RWPE2 (cell line): ENCODE data around the gene FBRSL1.
A peak's percentile ranks its signal among the peaks of the same experiment; 100 is the strongest.

ENCODE experiments used
- ATAC-seq: fragments of 200-7000 bp; cut with Tn5 transposase; 3 replicates; pipeline ENCODE4 v1.9.1; 2021; ENCODE audit warnings: low read depth
- DNase-seq: peaks from one replicate; pipeline ENCODE4 v3.0.0-alpha.2; 2020; ENCODE audit warnings: low spot score
- H3K27ac ChIP-seq: fragments of 450-650 bp; 2 replicates; pipeline ENCODE4 v1.5.1; 2017; ENCODE audit warnings: mild to moderate bottlenecking; ENCODE audit not compliant: poor library complexity, severe bottlenecking
- H3K27me3 ChIP-seq: fragments of 250-450 bp; sonication (Bioruptor Pico); 2 replicates; pipeline ENCODE4 v1.5.1; 2021; ENCODE audit warnings: mild to moderate bottlenecking, moderate library complexity; ENCODE audit not compliant: insufficient read depth, poor library complexity, severe bottlenecking
- H3K36me3 ChIP-seq: fragments of 250-450 bp; sonication (Bioruptor Pico); 2 replicates; pipeline ENCODE4 v1.5.1; 2020; ENCODE audit warnings: low read depth, mild to moderate bottlenecking, moderate library complexity
- H3K4me1 ChIP-seq: fragments of 250-450 bp; sonication (Bioruptor Pico); 2 replicates; pipeline ENCODE4 v1.5.1; 2021; ENCODE audit warnings: mild to moderate bottlenecking, moderate library complexity; ENCODE audit not compliant: insufficient read depth, poor library complexity, severe bottlenecking
- H3K4me3 ChIP-seq: fragments of 250-450 bp; sonication (Bioruptor Pico); 2 replicates; pipeline ENCODE4 v1.5.1; 2021; ENCODE audit warnings: mild to moderate bottlenecking, moderate library complexity; ENCODE audit not compliant: severe bottlenecking
- H3K9me3 ChIP-seq: fragments of 250-450 bp; sonication (Bioruptor Pico); 2 replicates; pipeline ENCODE4 v1.5.1; 2021; ENCODE audit warnings: mild to moderate bottlenecking, moderate library complexity; ENCODE audit not compliant: severe bottlenecking
- TF ChIP-seq, protein P1 (sequence below): fragments of 450-650 bp; IDR thresholded peaks from one replicate; pipeline ENCODE4 v1.5.1; 2017; ENCODE audit warnings: mild to moderate bottlenecking, moderate library complexity; ENCODE audit not compliant: poor library complexity, severe bottlenecking

Gene FBRSL1

GRCh38 chr12:132557291-132558015, 67.5 kb downstream of the FBRSL1 start:
- no peak for DNase-seq
- H3K27ac ChIP-seq, result no peak overlapping the region
- H3K4me1 ChIP-seq, result no peaks in the 10 kb centered on the region
- no peaks in the 10 kb centered on the region for H3K27me3 ChIP-seq
- H3K9me3 ChIP-seq, result no peaks in the 10 kb centered on the region
- no peaks in the 10 kb centered on the region for H3K36me3 ChIP-seq
- H3K4me3 ChIP-seq, result no peak overlapping the region
- TF ChIP-seq, protein P1, sequence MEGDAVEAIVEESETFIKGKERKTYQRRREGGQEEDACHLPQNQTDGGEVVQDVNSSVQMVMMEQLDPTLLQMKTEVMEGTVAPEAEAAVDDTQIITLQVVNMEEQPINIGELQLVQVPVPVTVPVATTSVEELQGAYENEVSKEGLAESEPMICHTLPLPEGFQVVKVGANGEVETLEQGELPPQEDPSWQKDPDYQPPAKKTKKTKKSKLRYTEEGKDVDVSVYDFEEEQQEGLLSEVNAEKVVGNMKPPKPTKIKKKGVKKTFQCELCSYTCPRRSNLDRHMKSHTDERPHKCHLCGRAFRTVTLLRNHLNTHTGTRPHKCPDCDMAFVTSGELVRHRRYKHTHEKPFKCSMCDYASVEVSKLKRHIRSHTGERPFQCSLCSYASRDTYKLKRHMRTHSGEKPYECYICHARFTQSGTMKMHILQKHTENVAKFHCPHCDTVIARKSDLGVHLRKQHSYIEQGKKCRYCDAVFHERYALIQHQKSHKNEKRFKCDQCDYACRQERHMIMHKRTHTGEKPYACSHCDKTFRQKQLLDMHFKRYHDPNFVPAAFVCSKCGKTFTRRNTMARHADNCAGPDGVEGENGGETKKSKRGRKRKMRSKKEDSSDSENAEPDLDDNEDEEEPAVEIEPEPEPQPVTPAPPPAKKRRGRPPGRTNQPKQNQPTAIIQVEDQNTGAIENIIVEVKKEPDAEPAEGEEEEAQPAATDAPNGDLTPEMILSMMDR, result no peak
- ATAC-seq, result no peak

DNA sequence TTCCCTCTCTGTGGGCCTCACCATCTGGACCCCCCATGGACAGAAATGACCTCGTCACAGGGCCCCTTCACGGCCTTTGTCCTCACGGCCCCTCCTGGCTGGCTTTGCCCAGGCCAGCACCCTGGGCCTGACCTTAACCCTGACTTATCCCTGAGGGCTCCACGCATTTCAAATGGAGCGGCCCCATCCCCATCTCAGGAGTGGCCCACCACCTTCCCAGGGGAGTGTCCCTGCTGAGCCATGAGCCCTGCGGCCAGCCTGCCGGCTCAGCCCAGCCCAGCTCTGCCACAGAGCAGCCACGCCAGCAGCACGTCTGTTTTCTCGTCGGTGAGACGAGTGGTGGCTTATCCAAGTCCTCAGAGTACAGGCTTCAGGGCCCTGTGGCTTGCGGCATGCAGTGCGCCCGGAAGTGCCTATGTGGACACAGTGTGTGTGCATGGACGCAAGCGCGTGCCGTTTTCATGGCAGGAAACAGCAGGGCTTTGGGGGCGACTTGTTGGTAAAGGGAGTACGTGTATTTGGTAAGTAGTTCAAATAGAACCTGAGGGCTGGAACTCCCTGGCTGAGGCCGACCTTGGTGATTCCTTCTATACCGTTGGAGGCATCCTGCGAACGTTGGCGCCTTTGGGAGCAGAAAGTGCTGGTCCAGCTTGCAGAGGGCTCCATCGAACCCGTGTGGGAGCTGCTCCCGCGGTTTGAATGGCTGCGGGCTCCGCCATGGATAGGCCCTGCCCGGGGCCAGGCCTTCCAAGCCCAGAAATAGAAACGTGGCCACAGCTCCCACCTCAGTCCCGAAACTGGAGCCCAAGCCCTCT, 68.3 kb downstream of the FBRSL1 start:
- no peak for ATAC-seq
- Histone ChIP-seq H3K4me1 (no peaks in the 10 kb centered on the region), H3K27me3 (no peaks in the 10 kb centered on the region), H3K27ac (no peak overlapping the region), H3K36me3 (no peaks in the 10 kb centered on the region), H3K4me3 (no peak overlapping the region), H3K9me3 (no peaks in the 10 kb centered on the region)
- TF ChIP-seq, protein P1, result no peak
- no peak for DNase-seq

DNA sequence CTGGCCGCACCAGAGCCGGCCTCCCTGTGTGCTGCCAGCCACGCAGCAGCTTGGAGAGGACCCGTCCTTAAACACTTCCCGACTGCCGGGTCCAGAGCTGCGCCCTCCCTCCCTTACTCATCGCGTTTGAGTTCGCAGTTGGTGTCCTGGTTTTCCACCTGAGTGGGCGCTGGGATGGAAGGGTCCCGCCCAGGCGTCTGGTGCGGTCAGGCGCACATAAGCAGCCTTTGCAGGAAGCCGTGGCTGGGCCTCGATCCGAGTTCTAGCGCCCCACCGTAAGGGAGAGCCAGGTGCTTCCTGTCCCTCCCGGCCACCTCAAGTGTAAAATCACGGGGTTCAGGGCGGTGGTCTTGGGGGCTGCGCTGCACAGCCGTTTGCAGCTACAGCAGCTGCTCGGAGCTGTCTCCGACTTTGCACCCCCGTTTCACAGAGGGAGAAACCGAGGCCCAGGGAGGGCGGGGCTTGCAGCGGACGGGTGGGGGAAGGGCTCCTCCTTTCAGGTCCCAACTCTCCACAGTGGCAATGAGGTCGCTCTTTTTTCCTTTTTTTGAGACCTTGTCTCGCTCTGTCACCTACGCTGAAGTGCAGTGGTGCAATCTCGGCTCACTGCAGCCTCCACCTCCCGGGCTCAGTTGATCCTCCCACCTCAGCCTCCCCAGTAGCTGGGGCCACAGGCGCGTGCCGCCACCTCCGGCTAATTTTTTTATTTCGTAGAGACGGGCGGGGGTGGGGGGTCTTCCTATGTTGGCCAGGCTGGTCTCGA, 69.1 kb downstream of the FBRSL1 start:
- H3K27ac ChIP-seq, result no peak overlapping the region
- ATAC-seq, result no peak

DNA sequence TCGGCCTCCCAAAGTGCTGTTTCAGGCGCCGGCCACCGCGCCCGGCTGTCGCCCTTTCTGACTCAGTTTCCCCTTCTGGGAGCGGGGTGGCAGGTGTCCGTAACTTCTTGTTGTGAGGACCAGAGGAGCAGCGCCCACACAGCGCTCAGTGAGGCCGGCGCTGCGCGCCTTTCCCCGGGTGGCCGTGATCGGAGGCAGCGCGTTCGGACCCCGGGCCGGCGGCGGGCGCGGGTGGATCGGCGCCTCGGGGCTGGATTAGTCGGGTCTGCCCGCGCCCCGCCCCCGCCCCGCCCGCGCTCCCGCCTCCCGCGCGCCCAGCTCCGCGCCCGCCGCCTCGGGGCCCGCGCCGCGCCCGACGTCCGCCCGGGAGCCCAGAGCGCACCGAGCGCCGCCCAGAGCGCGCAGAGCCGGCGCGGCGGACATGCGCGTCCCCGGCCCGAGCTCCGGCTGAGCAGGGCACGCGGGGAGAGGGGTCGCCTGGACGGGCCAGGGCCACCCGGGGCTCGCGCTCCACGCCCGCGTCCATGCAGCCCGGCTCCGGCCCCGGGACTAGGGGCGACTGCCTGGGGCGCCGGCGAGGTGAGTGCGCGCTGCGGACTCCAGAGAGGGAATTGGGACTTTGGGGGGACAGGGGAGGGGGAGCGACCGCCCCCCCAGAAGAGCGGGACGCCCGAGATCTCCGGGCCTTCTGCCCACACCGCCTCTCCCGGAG, 69.9 kb downstream of the FBRSL1 start:
- no peaks in the 10 kb centered on the region for H3K36me3 ChIP-seq
- H3K27me3 ChIP-seq, result no peaks in the 10 kb centered on the region
- ATAC-seq (peak; percentile 49), DNase-seq (no peak)
- TF ChIP-seq, protein P1, result no peak
- no peaks in the 10 kb centered on the region for H3K4me1 ChIP-seq
- H3K9me3 ChIP-seq, result no peaks in the 10 kb centered on the region
- peak overlapping the region; percentile 96 for H3K4me3 ChIP-seq
- H3K27ac ChIP-seq, result peak overlapping the region; percentile 48

More for the DNA sequence above, 69.1 kb downstream of the FBRSL1 start:
- no peak for DNase-seq
- TF ChIP-seq, protein P1, result no peak
- no peaks in the 10 kb centered on the region for H3K36me3 ChIP-seq
- no peaks in the 10 kb centered on the region for H3K27me3 ChIP-seq
- H3K9me3 ChIP-seq, result no peaks in the 10 kb centered on the region
- peak overlapping the region; percentile 96 for H3K4me3 ChIP-seq
- H3K4me1 ChIP-seq, result no peaks in the 10 kb centered on the region
